Suprapubic skin (tissue), 4 donors: Measurements from ENCODE around the gene GRIA1. TPM values are rescaled to one million over a fixed set of nuclear protein-coding genes. Genes with fewer than 3 reads are reported as not detected.

Experiments
- DNase-seq, 2 donors: peaks; one replicate each; pipeline ENCODE4 v3.0.0-alpha.2; 2019; ENCODE audit warnings: low spot score in 2 of 2
- H3K27ac ChIP-seq: fragments of 200-600 bp; sonication (generic); one replicate; pipeline ENCODE4 v1.5.1; 2019
- H3K27me3 ChIP-seq: fragments of 200-600 bp; sonication (generic); one replicate; pipeline ENCODE4 v1.5.1; 2019
- H3K36me3 ChIP-seq: fragments of 200-600 bp; sonication (generic); one replicate; pipeline ENCODE4 v1.5.1; 2019
- H3K4me1 ChIP-seq: fragments of 200-600 bp; sonication (generic); one replicate; pipeline ENCODE4 v1.5.1; 2019
- H3K4me3 ChIP-seq: fragments of 200-600 bp; sonication (generic); one replicate; pipeline ENCODE4 v1.5.1; 2019; ENCODE audit warnings: mild to moderate bottlenecking
- H3K9me3 ChIP-seq: fragments of 200-600 bp; sonication (generic); one replicate; pipeline ENCODE4 v1.5.1; 2019
- EP300 ChIP-seq: sonication (generic); formaldehyde crosslinking; IDR thresholded peaks from one replicate; pipeline ENCODE4 v1.6.1; 2017; ENCODE audit warnings: antibody characterized with exemption
- POLR2A ChIP-seq, 2 donors: fragments of 450-650 bp; IDR thresholded peaks; one replicate each; pipeline ENCODE4 v1.6.1; 2017; ENCODE audit warnings: antibody characterized with exemption in 2 of 2, mild to moderate bottlenecking in 2 of 2, moderate library complexity in 2 of 2
- POLR2AphosphoS5 ChIP-seq, 3 donors: sonication (generic); formaldehyde crosslinking; IDR thresholded peaks; one replicate each; pipeline ENCODE4 v1.6.1; 2017; ENCODE audit warnings: antibody characterized with exemption in 3 of 3
- WGBS: methylation state at CpG from one replicate; pipeline ENCODE4 v1.1.5; 2018; 5-methylcytosine and 5-hydroxymethylcytosine counted together
- total RNA-seq, 4 donors: library from RNA; depleted of rRNA; stranded (reverse); fragments of >200 nt; gene quantifications; one replicate each; pipeline ENCODE4 v1.1.0, GENCODE V29; 2016
- TF ChIP-seq, protein P1 (sequence below), 2 donors: fragments of 200-600 bp in 1 of 2; fragments of 450-650 bp in 1 of 2; sonication (generic) in 1 of 2; IDR thresholded peaks; one replicate each; pipeline ENCODE4 v1.5.1; 2016 to 2019; ENCODE audit warnings: antibody characterized with exemption in 2 of 2, mild to moderate bottlenecking in 1 of 2, moderate library complexity in 1 of 2

GRIA1 gene
- total RNA-seq, 4 donors from 2014 or later: 0.21 to 0.62 (median 0.38) TPM; not detected in 1

DNA sequence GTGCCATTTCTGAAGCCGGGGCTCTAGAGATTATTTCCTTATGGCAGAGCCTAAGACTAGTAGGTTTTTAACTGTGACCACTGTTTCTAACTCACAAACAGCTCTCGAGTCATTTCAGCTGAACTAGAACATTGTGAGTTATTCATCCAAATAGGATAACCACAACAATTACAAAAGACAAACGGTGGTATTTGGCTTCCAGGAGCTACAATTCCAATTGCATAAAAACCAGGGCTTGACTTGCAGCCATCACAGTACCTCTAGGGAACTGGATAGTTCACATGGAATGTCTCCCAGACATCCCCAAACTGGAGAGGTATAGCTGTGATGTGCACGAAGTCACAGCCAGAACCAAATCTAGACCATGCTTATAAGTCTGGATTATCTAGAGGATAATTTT lies 323.4 kb downstream of the GRIA1 start:
- no peaks in the 10 kb centered on the region for H3K36me3 ChIP-seq
- no peaks in the 10 kb centered on the region for H3K27me3 ChIP-seq
- no peak for DNase-seq
- 65% methylated on average over 4 of the region's 4 CpGs for WGBS
- H3K4me3 ChIP-seq: no peak overlapping the region
- no peak overlapping the region for H3K27ac ChIP-seq
- H3K9me3 ChIP-seq: no peaks in the 10 kb centered on the region
- TF ChIP-seq POLR2A (IDR thresholded peaks at IDR 0.05) (no peak), EP300 (no peak), POLR2AphosphoS5 (IDR thresholded peaks at IDR 0.05) (no peak)
- TF ChIP-seq, protein P1, sequence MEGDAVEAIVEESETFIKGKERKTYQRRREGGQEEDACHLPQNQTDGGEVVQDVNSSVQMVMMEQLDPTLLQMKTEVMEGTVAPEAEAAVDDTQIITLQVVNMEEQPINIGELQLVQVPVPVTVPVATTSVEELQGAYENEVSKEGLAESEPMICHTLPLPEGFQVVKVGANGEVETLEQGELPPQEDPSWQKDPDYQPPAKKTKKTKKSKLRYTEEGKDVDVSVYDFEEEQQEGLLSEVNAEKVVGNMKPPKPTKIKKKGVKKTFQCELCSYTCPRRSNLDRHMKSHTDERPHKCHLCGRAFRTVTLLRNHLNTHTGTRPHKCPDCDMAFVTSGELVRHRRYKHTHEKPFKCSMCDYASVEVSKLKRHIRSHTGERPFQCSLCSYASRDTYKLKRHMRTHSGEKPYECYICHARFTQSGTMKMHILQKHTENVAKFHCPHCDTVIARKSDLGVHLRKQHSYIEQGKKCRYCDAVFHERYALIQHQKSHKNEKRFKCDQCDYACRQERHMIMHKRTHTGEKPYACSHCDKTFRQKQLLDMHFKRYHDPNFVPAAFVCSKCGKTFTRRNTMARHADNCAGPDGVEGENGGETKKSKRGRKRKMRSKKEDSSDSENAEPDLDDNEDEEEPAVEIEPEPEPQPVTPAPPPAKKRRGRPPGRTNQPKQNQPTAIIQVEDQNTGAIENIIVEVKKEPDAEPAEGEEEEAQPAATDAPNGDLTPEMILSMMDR (IDR thresholded peaks at IDR 0.05): no peak
- H3K4me1 ChIP-seq: no peaks in the 10 kb centered on the region

DNA sequence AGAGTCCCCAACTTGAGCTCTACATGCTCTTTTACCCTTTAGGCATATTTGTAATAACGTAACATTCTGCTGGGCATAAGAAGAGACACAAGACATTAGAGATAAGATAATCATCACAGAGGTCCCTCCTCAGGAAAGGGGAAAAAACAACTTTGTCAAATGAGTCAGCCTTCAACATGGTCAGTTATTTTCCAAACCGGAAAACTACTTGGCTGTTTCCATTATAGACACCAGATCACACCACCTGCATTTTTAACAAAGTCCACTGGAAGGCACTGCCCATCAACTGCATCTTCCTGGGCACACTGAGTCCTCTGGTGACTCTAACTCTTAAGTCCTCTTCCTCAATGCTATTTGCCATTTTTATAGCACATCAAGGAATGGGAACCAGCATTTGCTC lies 326.4 kb downstream of the GRIA1 start:
- Histone ChIP-seq H3K27me3 (no peaks in the 10 kb centered on the region), H3K4me3 (no peak overlapping the region), H3K36me3 (no peaks in the 10 kb centered on the region), H3K27ac (no peak overlapping the region), H3K9me3 (no peaks in the 10 kb centered on the region), H3K4me1 (no peaks in the 10 kb centered on the region)
- no peak for DNase-seq
- TF ChIP-seq, protein P1 (IDR thresholded peaks at IDR 0.05): no peak
- TF ChIP-seq EP300: no peak
- 63% methylated on average over 2 of the region's 2 CpGs for WGBS

DNA sequence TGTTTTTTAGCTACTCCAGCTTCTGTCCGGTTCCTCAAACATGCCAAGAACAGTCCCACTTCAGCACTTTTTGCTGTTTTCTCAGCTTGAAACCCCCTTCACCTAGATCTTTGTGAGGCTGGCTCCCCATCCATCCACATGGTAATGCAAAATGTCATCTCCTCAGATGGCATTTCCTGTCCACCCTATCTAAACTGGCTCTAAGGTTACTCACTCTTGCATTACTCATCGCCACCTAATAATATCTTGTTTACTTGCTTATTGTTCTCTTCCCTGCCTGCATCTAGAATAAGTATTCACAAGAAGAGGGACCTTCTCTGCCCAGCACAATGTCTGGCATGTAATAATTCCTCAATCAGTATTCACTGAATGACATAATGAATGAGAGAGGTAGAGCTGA lies 328.2 kb downstream of the GRIA1 start:
- H3K4me1 ChIP-seq: no peaks in the 10 kb centered on the region
- WGBS: 96% methylated on average over 2 of the region's 2 CpGs
- H3K27me3 ChIP-seq: no peaks in the 10 kb centered on the region
- H3K36me3 ChIP-seq: no peaks in the 10 kb centered on the region
- TF ChIP-seq, protein P1 (IDR thresholded peaks at IDR 0.05): no peak
- TF ChIP-seq POLR2AphosphoS5 (IDR thresholded peaks at IDR 0.05): no peak
- TF ChIP-seq EP300: no peak
- TF ChIP-seq POLR2A (IDR thresholded peaks at IDR 0.05): no peak
- H3K4me3 ChIP-seq: no peak overlapping the region
- no peak for DNase-seq
- H3K27ac ChIP-seq: no peak overlapping the region
- no peaks in the 10 kb centered on the region for H3K9me3 ChIP-seq

DNA sequence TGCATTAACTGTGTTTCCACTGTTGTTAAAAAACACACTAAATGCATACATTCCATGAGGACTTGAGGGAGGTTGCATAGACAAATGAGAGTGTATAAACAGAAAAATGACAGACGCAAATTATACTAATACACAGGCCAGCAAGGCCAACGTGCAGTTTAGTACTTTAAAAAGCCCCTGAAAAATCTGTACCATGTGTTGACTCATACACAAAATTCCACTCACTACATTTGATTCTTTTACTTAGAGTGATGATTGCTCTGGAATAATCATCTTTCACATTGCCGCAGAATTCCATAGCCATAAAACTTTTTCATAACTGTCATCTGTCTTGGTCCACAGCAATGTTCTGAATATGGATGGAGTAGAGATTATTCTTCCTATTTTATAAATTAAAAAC lies 332.6 kb downstream of the GRIA1 start:
- Histone ChIP-seq H3K9me3 (no peaks in the 10 kb centered on the region), H3K4me1 (no peaks in the 10 kb centered on the region), H3K27me3 (no peaks in the 10 kb centered on the region), H3K36me3 (no peaks in the 10 kb centered on the region), H3K4me3 (no peak overlapping the region), H3K27ac (no peak overlapping the region)
- 34% methylated on average over 3 of the region's 3 CpGs for WGBS
- no peak for TF ChIP-seq POLR2AphosphoS5 (IDR thresholded peaks at IDR 0.05)
- no peak for TF ChIP-seq EP300
- TF ChIP-seq, protein P1 (IDR thresholded peaks at IDR 0.05): no peak
- TF ChIP-seq POLR2A (IDR thresholded peaks at IDR 0.05): no peak
- no peak for DNase-seq

DNA sequence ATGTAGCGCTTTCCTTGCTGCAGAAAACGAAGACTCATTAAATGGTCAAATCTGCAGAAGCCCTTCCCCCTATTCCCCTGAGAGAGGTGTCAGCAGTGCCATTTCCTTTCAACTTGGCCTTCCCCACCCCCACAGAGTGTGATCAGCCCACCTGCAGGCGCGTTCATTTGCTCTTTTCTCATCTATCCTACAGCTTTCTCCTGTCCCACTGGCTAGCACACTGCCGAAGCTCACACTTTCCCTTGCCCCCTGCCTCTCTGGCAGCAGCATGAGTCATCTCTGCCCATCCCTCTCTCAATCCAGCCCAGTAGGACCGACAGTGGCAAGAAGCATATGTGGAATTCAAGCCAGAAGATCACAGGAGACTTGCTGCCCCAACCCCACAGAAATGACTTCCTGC lies 334.4 kb downstream of the GRIA1 start:
- TF ChIP-seq POLR2A (IDR thresholded peaks at IDR 0.05): no peak
- no peak for TF ChIP-seq EP300
- TF ChIP-seq POLR2AphosphoS5 (IDR thresholded peaks at IDR 0.05): no peak
- TF ChIP-seq, protein P1 (IDR thresholded peaks at IDR 0.05): no peak
- no peaks in the 10 kb centered on the region for H3K9me3 ChIP-seq
- WGBS: 58% methylated on average over 6 of the region's 6 CpGs
- no peak overlapping the region for H3K27ac ChIP-seq
- no peaks in the 10 kb centered on the region for H3K4me1 ChIP-seq
- no peaks in the 10 kb centered on the region for H3K27me3 ChIP-seq
- H3K36me3 ChIP-seq: no peaks in the 10 kb centered on the region
- DNase-seq: no peak
- H3K4me3 ChIP-seq: no peak overlapping the region
